Neural cell (in vitro differentiated cells): ENCODE results near the gene ALG6. TPM values are rescaled to one million over a fixed set of nuclear protein-coding genes. Genes with fewer than 3 reads are reported as not detected.

Source experiments
- H2AFZ ChIP-seq: fragments of 200-600, 300-800 bp; sonication (generic), shearing (Covaris generic); 2 replicates; pipeline ENCODE4 v1.6.0; 2014; ENCODE audit warnings: low read depth, mild to moderate bottlenecking, antibody characterized with exemption, low read length, moderate library complexity
- H3F3A ChIP-seq: fragments of 200-600 bp; shearing (Covaris generic); 2 replicates; pipeline ENCODE4 v1.6.1; 2016; ENCODE audit warnings: mild to moderate bottlenecking, moderate library complexity, mixed read lengths, antibody characterized with exemption, low read length; ENCODE audit not compliant: insufficient read depth, poor library complexity, severe bottlenecking
- H3K27ac ChIP-seq: fragments of 200-600, 300-800 bp; sonication (generic), shearing (Covaris generic); 2 replicates; pipeline ENCODE4 v1.5.1; 2014; ENCODE audit warnings: mild to moderate bottlenecking, low read length, moderate library complexity
- H3K27me3 ChIP-seq: fragments of 300-800, 200-600 bp; sonication (generic), shearing (Covaris generic); 2 replicates; pipeline ENCODE4 v1.6.0; 2014; ENCODE audit warnings: mild to moderate bottlenecking, low read depth, low read length, moderate library complexity; ENCODE audit not compliant: insufficient read depth
- H3K36me3 ChIP-seq: fragments of 300-800, 200-600 bp; sonication (generic), shearing (Covaris generic); 2 replicates; pipeline ENCODE4 v1.5.1; 2014; ENCODE audit warnings: mild to moderate bottlenecking, antibody characterized with exemption, low read length, moderate library complexity; ENCODE audit not compliant: insufficient read depth
- H3K4me2 ChIP-seq: fragments of 300-800, 200-600 bp; sonication (generic), shearing (Covaris generic); 2 replicates; pipeline ENCODE4 v1.6.0; 2014; ENCODE audit warnings: mild to moderate bottlenecking, low read length
- H3K4me3 ChIP-seq: fragments of 300-800, 200-600 bp; sonication (generic), shearing (Covaris generic); 2 replicates; pipeline ENCODE4 v1.5.1; 2014; ENCODE audit warnings: mild to moderate bottlenecking, low read length, moderate library complexity
- H3K79me2 ChIP-seq: fragments of 200-600 bp; shearing (Covaris generic); replicated peaks from 2 replicates; pipeline ENCODE4 v1.6.0; 2014; ENCODE audit warnings: mild to moderate bottlenecking, low read length, moderate library complexity; ENCODE audit not compliant: insufficient read depth
- H3K9ac ChIP-seq: fragments of 300-800, 200-600 bp; sonication (generic), shearing (Covaris generic); 2 replicates; pipeline ENCODE4 v1.6.1; 2016; ENCODE audit warnings: mild to moderate bottlenecking, low read length, mixed read lengths
- H3K9me2 ChIP-seq: fragments of 200-600 bp; shearing (Covaris generic); 2 replicates; pipeline ENCODE4 v1.6.1; 2016; ENCODE audit warnings: mild to moderate bottlenecking, low read length, mixed read lengths; ENCODE audit not compliant: insufficient read depth
- H3K9me3 ChIP-seq: fragments of 200-600, 300-800 bp; sonication (generic), shearing (Covaris generic); 2 replicates; pipeline ENCODE4 v1.6.1; 2016; ENCODE audit warnings: mild to moderate bottlenecking, mixed run types, low read length, moderate library complexity, mixed read lengths
- H4K20me1 ChIP-seq: fragments of 200-600 bp; shearing (Covaris generic); 2 replicates; pipeline ENCODE4 v1.6.1; 2016; ENCODE audit warnings: mild to moderate bottlenecking, mixed run types; ENCODE audit not compliant: insufficient read depth
- EP300 ChIP-seq: fragments of 450-650 bp; conservative IDR thresholded peaks from 2 replicates; pipeline ENCODE4 v1.6.1; 2014; ENCODE audit warnings: antibody characterized with exemption, mild to moderate bottlenecking, moderate library complexity; ENCODE audit not compliant: poor library complexity, severe bottlenecking
- EZH2 ChIP-seq: fragments of 200-600, 300-800 bp; shearing (Covaris generic), sonication (generic); IDR thresholded peaks from 2 replicates; pipeline ENCODE4 v1.6.1; 2014; ENCODE audit warnings: antibody characterized with exemption, low read length, borderline replicate concordance, mild to moderate bottlenecking; ENCODE audit not compliant: insufficient read depth, poor library complexity, severe bottlenecking
- MXI1 ChIP-seq: fragments of 450-650 bp; conservative IDR thresholded peaks from 2 replicates; pipeline ENCODE4 v1.6.1; 2014; ENCODE audit warnings: antibody characterized with exemption, mild to moderate bottlenecking; ENCODE audit not compliant: poor library complexity, severe bottlenecking
- POLR2AphosphoS5 ChIP-seq: IDR thresholded peaks from 2 replicates; pipeline ENCODE4 v1.6.1; 2012
- RAD21 ChIP-seq: fragments of 450-650 bp; conservative IDR thresholded peaks from 2 replicates; pipeline ENCODE4 v1.6.1; 2014; ENCODE audit warnings: antibody characterized with exemption, mild to moderate bottlenecking, moderate library complexity
- SMC3 ChIP-seq: fragments of 450-650 bp; conservative IDR thresholded peaks from 2 replicates; pipeline ENCODE4 v1.6.1; 2014; ENCODE audit warnings: antibody characterized with exemption, mild to moderate bottlenecking, moderate library complexity; ENCODE audit not compliant: poor library complexity
- TAF1 ChIP-seq: IDR thresholded peaks from 2 replicates; pipeline ENCODE4 v1.6.1; 2012; ENCODE audit warnings: low read depth
- polyA plus RNA-seq: library from polyadenylated mRNA; depleted of rRNA; stranded (reverse); fragments of >200 nt; gene quantifications from 2 replicates; pipeline ENCODE4 v1.2.3, GENCODE V29; 2014
- TF ChIP-seq, protein P1 (sequence below): fragments of 450-650 bp; IDR thresholded peaks from 2 replicates; pipeline ENCODE4 v1.5.1; 2014; ENCODE audit warnings: antibody characterized with exemption, mild to moderate bottlenecking, moderate library complexity; ENCODE audit not compliant: poor library complexity, severe bottlenecking
- TF ChIP-seq, protein P2 (sequence below): IDR thresholded peaks from 2 replicates; pipeline ENCODE4 v1.6.1; 2012; ENCODE audit warnings: borderline replicate concordance

Gene ALG6
- polyA plus RNA-seq, 1 donor from 2014 or later = 46.8 TPM

- Histone ChIP-seq H3K79me2 (no peaks in the 10 kb centered on the region), H3K9me2 (no peaks in the 10 kb centered on the region), H3K9ac (no peak overlapping the region), H2AFZ (no peak overlapping the region), H3K27ac (no peak overlapping the region), H3F3A (no peaks in the 10 kb centered on the region), H3K4me3 (no peak overlapping the region), H3K36me3 (no peaks in the 10 kb centered on the region), H4K20me1 (no peaks in the 10 kb centered on the region), H3K4me2 (no peak overlapping the region), H3K27me3 (peaks cover 98% of the 10 kb centered on the region), H3K9me3 (no peaks in the 10 kb centered on the region)
- TF ChIP-seq, protein P1, sequence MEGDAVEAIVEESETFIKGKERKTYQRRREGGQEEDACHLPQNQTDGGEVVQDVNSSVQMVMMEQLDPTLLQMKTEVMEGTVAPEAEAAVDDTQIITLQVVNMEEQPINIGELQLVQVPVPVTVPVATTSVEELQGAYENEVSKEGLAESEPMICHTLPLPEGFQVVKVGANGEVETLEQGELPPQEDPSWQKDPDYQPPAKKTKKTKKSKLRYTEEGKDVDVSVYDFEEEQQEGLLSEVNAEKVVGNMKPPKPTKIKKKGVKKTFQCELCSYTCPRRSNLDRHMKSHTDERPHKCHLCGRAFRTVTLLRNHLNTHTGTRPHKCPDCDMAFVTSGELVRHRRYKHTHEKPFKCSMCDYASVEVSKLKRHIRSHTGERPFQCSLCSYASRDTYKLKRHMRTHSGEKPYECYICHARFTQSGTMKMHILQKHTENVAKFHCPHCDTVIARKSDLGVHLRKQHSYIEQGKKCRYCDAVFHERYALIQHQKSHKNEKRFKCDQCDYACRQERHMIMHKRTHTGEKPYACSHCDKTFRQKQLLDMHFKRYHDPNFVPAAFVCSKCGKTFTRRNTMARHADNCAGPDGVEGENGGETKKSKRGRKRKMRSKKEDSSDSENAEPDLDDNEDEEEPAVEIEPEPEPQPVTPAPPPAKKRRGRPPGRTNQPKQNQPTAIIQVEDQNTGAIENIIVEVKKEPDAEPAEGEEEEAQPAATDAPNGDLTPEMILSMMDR = no peak
- peak; percentile 81 for TF ChIP-seq EZH2
These were observed 41.3 kb upstream of the ALG6 start for GRCh38 chr1:63326106-63326472.

DNA sequence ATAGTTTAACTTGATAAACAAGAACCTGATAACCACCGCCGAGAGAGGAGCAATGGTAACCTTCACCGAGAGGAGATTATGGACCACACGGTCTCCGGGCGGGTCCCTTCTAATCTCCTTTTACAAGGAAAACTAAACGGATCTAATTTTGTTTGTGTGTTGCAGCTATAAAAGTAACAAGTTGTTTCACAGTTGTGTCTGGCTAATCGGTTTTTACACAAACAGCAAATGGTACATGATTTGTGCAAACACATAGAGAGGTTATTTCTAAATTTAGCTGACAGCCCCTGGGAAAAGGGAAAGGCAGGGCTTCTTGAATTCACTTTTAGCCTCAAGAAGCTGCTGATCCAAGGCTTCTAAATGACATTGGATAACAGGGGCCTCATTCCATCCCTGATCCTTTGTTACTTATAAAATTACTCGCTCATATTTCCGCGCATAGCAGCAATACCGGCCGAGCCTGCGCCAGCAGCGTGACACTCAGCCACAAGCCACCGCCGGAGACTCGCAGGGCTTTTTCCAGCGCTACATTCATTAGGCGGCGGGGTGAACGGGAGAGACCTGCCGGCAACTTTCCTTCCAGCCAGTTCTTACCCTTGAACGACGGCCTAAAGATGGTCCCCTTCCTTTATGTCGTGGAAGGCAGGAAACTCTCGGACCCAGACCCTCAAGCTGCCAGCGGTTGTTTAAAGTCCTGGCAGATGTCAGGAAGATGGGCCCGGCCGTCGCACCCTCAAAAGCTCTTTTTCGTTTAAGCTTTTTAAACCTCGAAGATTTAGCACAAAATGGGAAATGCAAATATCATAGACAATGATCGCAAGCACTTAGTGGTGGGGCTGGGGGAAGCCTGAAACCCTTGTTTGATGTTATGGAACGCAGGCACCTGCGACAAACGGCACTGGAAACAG, 40.7 kb upstream of the ALG6 start:
- Histone ChIP-seq H3K9me2 (no peaks in the 10 kb centered on the region), H3K4me3 (no peak overlapping the region), H3K27me3 (peaks cover 98% of the 10 kb centered on the region), H2AFZ (no peak overlapping the region), H3K79me2 (no peaks in the 10 kb centered on the region), H3K27ac (no peak overlapping the region), H3F3A (no peaks in the 10 kb centered on the region), H3K36me3 (no peaks in the 10 kb centered on the region), H3K9me3 (no peaks in the 10 kb centered on the region), H3K9ac (no peak overlapping the region), H3K4me2 (no peak overlapping the region), H4K20me1 (no peaks in the 10 kb centered on the region)
- TF ChIP-seq RAD21 = no peak
- no peak for TF ChIP-seq SMC3
- TF ChIP-seq MXI1 = no peak
- TF ChIP-seq, protein P2, sequence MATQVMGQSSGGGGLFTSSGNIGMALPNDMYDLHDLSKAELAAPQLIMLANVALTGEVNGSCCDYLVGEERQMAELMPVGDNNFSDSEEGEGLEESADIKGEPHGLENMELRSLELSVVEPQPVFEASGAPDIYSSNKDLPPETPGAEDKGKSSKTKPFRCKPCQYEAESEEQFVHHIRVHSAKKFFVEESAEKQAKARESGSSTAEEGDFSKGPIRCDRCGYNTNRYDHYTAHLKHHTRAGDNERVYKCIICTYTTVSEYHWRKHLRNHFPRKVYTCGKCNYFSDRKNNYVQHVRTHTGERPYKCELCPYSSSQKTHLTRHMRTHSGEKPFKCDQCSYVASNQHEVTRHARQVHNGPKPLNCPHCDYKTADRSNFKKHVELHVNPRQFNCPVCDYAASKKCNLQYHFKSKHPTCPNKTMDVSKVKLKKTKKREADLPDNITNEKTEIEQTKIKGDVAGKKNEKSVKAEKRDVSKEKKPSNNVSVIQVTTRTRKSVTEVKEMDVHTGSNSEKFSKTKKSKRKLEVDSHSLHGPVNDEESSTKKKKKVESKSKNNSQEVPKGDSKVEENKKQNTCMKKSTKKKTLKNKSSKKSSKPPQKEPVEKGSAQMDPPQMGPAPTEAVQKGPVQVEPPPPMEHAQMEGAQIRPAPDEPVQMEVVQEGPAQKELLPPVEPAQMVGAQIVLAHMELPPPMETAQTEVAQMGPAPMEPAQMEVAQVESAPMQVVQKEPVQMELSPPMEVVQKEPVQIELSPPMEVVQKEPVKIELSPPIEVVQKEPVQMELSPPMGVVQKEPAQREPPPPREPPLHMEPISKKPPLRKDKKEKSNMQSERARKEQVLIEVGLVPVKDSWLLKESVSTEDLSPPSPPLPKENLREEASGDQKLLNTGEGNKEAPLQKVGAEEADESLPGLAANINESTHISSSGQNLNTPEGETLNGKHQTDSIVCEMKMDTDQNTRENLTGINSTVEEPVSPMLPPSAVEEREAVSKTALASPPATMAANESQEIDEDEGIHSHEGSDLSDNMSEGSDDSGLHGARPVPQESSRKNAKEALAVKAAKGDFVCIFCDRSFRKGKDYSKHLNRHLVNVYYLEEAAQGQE = no peak
- TF ChIP-seq EP300 = no peak
- TF ChIP-seq EZH2 = peak; percentile 7
- TF ChIP-seq, protein P1 = no peak
- no peak for TF ChIP-seq TAF1
- peak; percentile 45 for TF ChIP-seq POLR2AphosphoS5
